DND-41 (cell line): ENCODE results near the gene CHSY1.

Source experiments
- ATAC-seq: fragments of 200-7000 bp; cut with Tn5 transposase; 3 replicates; pipeline ENCODE4 v1.9.1; 2021; ENCODE audit warnings: low read depth; ENCODE audit not compliant: insufficient read depth
- DNase-seq: peaks from one replicate; pipeline ENCODE4 v3.0.0-alpha.2; 2020
- H2AFZ ChIP-seq: 2 replicates; pipeline ENCODE4 v1.6.0; 2012; ENCODE audit warnings: low read depth, low read length
- H3K27ac ChIP-seq: 2 replicates; pipeline ENCODE4 v1.5.1; 2012; ENCODE audit warnings: low read length, inconsistent platforms
- H3K27me3 ChIP-seq: fragments of 200-600 bp; sonication (generic); 2 replicates; pipeline ENCODE4 v1.6.0; 2012; ENCODE audit warnings: low read length, mild to moderate bottlenecking, inconsistent platforms; ENCODE audit not compliant: insufficient read depth, poor library complexity
- H3K36me3 ChIP-seq: 2 replicates; pipeline ENCODE4 v1.5.1; 2012; ENCODE audit warnings: low read length, inconsistent platforms; ENCODE audit not compliant: insufficient read depth
- H3K4me1 ChIP-seq: 2 replicates; pipeline ENCODE4 v1.5.1; 2012; ENCODE audit warnings: mild to moderate bottlenecking, low read length; ENCODE audit not compliant: insufficient read depth
- H3K4me2 ChIP-seq: 2 replicates; pipeline ENCODE4 v1.6.0; 2012; ENCODE audit warnings: mild to moderate bottlenecking, moderate library complexity, low read length, inconsistent platforms; ENCODE audit not compliant: insufficient read depth
- H3K4me3 ChIP-seq, 2 experiments: fragments of 200-600 bp in 1 of 2; shearing (Covaris generic) in 1 of 2; 2 replicates each; pipeline ENCODE4 v1.5.1; 2012 to 2016; ENCODE audit warnings: inconsistent platforms in 2 of 2, low read length in 2 of 2, mild to moderate bottlenecking in 2 of 2, low read depth in 1 of 2, moderate library complexity in 1 of 2
- H3K79me2 ChIP-seq: 2 replicates; pipeline ENCODE4 v1.6.0; 2012; ENCODE audit warnings: low read length, inconsistent platforms; ENCODE audit not compliant: insufficient read depth
- H3K9ac ChIP-seq: 2 replicates; pipeline ENCODE4 v1.6.0; 2012; ENCODE audit warnings: low read depth, mild to moderate bottlenecking, inconsistent platforms, low read length, moderate library complexity
- H3K9me3 ChIP-seq: 2 replicates; pipeline ENCODE4 v1.5.1; 2012; ENCODE audit warnings: low read length, moderate library complexity, mild to moderate bottlenecking, inconsistent platforms; ENCODE audit not compliant: insufficient read depth, severe bottlenecking
- H4K20me1 ChIP-seq: 2 replicates; pipeline ENCODE4 v1.6.0; 2012; ENCODE audit warnings: low read length; ENCODE audit not compliant: insufficient read depth
- CTCF ChIP-seq: IDR thresholded peaks from 2 replicates; pipeline ENCODE4 v1.5.1; 2012; ENCODE audit warnings: borderline replicate concordance, low read length, moderate library complexity, mild to moderate bottlenecking; ENCODE audit not compliant: poor library complexity, severe bottlenecking; ENCODE audit errors: extremely low read depth
- EZH2 ChIP-seq: IDR thresholded peaks from 3 replicates; pipeline ENCODE4 v1.6.1; 2012; ENCODE audit warnings: borderline replicate concordance, low read depth, mild to moderate bottlenecking, moderate library complexity, low read length, inconsistent platforms; ENCODE audit not compliant: severe bottlenecking

CHSY1 gene

GRCh38 chr15:101182215-101182614, 69.6 kb downstream of the CHSY1 start:
- Histone ChIP-seq H3K36me3 (peaks cover 38% of the 10 kb centered on the region), H3K9me3 (no peaks in the 10 kb centered on the region), H3K4me2 (no peak overlapping the region), H3K4me3 (no peak overlapping the region), H3K27me3 (no peaks in the 10 kb centered on the region), H3K27ac (no peak overlapping the region), H2AFZ (no peak overlapping the region), H3K9ac (no peak overlapping the region), H4K20me1 (peaks cover 14% of the 10 kb centered on the region), H3K4me1 (no peaks in the 10 kb centered on the region), H3K79me2 (peaks cover 53% of the 10 kb centered on the region)
- DNase-seq (no peak), ATAC-seq (no peak)
- TF ChIP-seq CTCF, result no peak
- TF ChIP-seq EZH2, result no peak

GRCh38 chr15:101181349-101181748, 70.5 kb downstream of the CHSY1 start:
- H3K9ac ChIP-seq, result no peak overlapping the region
- no peak overlapping the region for H3K4me3 ChIP-seq
- H3K79me2 ChIP-seq, result peaks cover 46% of the 10 kb centered on the region
- peaks cover 38% of the 10 kb centered on the region for H3K36me3 ChIP-seq
- DNase-seq (no peak), ATAC-seq (no peak)
- H2AFZ ChIP-seq, result no peak overlapping the region
- H4K20me1 ChIP-seq, result peaks cover 14% of the 10 kb centered on the region
- TF ChIP-seq EZH2 (no peak), CTCF (no peak)
- H3K9me3 ChIP-seq, result no peaks in the 10 kb centered on the region
- H3K27ac ChIP-seq, result no peak overlapping the region
- no peaks in the 10 kb centered on the region for H3K4me1 ChIP-seq
- H3K27me3 ChIP-seq, result no peaks in the 10 kb centered on the region
- H3K4me2 ChIP-seq, result no peak overlapping the region

- no peak for ATAC-seq
- H3K36me3 ChIP-seq, result peaks cover 39% of the 10 kb centered on the region
- H3K4me3 ChIP-seq, result no peak overlapping the region
- TF ChIP-seq EZH2 (no peak), CTCF (no peak)
- H3K27ac ChIP-seq, result no peak overlapping the region
- H3K4me1 ChIP-seq, result no peaks in the 10 kb centered on the region
- H3K9me3 ChIP-seq, result no peaks in the 10 kb centered on the region
- peaks cover 44% of the 10 kb centered on the region for H3K79me2 ChIP-seq
- H4K20me1 ChIP-seq, result peaks cover 14% of the 10 kb centered on the region
- H3K9ac ChIP-seq, result no peak overlapping the region
- H3K27me3 ChIP-seq, result no peaks in the 10 kb centered on the region
- DNase-seq, result no peak
- H2AFZ ChIP-seq, result no peak overlapping the region
- H3K4me2 ChIP-seq, result no peak overlapping the region
These were observed 71.1 kb downstream of the CHSY1 start for GRCh38 chr15:101180620-101181307.
